T-helper 2 cell treated with Interferon-gamma antibody and Interleukin-4, amounts not matched to agents 5 μg/mL and 100 μg/mL, for 36 hours (primary cell): ENCODE results near the gene KRT85.
A peak's percentile ranks its signal among the peaks of the same experiment; 100 is the strongest.
"Not testable (repeated sequence)": the region's sequence is repeated elsewhere in the genome, so short reads cannot be mapped to it uniquely, and the experiment has no call there.

ENCODE experiments used
- DNase-seq: peaks from one replicate; pipeline ENCODE4 v3.0.0; 2021; ENCODE audit warnings: low spot score
- H3K27ac Mint-ChIP-seq: one replicate; pipeline ENCODE4 v1.8.0; 2021; ENCODE audit warnings: mild to moderate bottlenecking, mixed read lengths
- H3K27me3 Mint-ChIP-seq: one replicate; pipeline ENCODE4 v1.8.0; 2021; ENCODE audit warnings: low read depth, mixed read lengths
- H3K36me3 Mint-ChIP-seq: one replicate; pipeline ENCODE4 v1.8.0; 2021; ENCODE audit warnings: low read depth, mixed read lengths
- H3K4me1 Mint-ChIP-seq: one replicate; pipeline ENCODE4 v1.8.0; 2021; ENCODE audit warnings: low read depth, mixed read lengths
- H3K4me3 Mint-ChIP-seq: one replicate; pipeline ENCODE4 v1.8.0; 2022; ENCODE audit warnings: mild to moderate bottlenecking, moderate library complexity, mixed read lengths
- H3K9me3 Mint-ChIP-seq: one replicate; pipeline ENCODE4 v1.8.0; 2021; ENCODE audit warnings: mixed read lengths

KRT85 gene

DNA sequence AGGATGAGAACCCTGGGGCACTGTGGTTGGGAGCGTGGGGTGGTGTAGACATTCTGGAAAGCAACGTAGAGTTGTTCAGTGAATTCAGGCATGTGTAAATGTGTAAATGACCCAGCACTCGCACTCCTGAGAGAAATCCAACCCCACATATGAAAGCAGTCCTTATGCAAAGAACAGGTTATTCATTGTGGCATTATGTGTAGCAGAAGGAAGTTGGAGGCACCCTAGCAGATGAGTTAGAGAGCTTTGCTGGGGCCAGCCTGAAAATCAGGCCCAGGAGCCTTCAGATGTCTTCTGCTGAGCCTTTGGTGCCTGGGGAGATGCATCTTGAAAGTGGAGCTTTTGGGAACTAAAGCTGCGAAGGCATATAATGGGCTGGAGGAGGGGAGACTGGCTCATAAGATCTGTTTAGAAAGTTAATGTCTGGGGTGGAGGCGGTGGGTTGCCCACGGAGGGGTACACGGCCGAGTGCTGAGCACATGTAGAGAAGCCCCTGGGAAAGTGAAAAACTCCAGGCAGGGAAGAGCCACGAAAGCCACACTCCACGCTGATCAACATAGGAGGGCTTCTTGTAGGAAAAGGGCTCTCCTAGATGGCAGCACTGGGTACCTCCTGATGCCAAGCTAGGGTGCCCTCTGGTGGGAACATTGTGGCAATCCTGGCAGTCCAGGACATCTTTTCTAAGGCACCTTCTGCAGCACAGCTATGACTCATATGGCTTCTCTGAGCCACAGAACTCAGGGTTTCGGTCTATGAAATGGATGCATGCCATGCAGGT lies 40.0 kb downstream of the KRT85 start:
- H3K4me1 Mint-ChIP-seq = peaks cover 2% of the 10 kb centered on the region
- H3K36me3 Mint-ChIP-seq = no peaks in the 10 kb centered on the region
- peaks cover 15% of the 10 kb centered on the region for H3K27me3 Mint-ChIP-seq
- H3K27ac Mint-ChIP-seq = no peak overlapping the region
- no peaks in the 10 kb centered on the region for H3K9me3 Mint-ChIP-seq
- DNase-seq = peak; percentile 73
- H3K4me3 Mint-ChIP-seq = no peak overlapping the region

GRCh38 chr12:52324153-52324444 lies 43.2 kb downstream of the KRT85 start:
- H3K4me1 Mint-ChIP-seq = peaks cover 2% of the 10 kb centered on the region
- no peak for DNase-seq
- no peak overlapping the region for H3K27ac Mint-ChIP-seq
- peaks cover 29% of the 10 kb centered on the region for H3K27me3 Mint-ChIP-seq
- H3K36me3 Mint-ChIP-seq = no peaks in the 10 kb centered on the region
- no peaks in the 10 kb centered on the region for H3K9me3 Mint-ChIP-seq
- H3K4me3 Mint-ChIP-seq = no peak overlapping the region

DNA sequence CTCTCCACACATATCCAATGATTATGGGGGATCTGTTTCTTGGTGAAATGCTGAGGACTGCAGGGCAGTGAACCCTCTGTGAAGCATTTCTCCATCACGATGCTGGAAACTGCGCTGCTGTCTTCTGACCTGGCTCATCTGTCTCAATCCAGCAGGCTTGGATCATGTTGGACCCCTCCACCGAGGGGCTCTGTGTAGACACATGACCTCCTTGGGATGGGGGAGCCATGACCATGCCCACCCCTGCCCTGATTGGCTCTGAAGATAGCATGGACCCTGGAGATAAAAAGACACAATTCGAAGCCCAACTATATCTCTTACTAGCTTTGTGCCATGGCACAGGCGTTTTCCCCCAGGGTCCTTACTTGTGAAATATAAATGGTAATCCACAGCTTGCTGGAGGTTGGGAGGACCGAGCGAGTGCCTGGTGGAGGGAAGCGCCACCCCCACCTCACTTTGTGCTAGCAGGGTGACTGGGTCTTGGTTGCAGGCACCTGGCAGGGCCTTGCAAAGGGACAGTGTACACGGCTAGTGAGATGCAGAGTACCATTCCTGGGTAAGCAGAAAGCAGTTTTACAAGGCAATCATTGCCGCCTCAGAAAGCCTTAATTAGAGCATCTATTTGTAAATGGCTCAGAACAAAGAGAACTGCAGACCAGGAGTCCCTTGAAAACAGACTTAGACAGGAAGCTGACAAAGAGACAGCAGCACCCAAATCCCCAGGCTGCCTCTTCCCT lies 43.7 kb downstream of the KRT85 start:
- Mint-ChIP-seq H3K36me3 (no peaks in the 10 kb centered on the region), H3K27ac (no peak overlapping the region), H3K27me3 (peaks cover 30% of the 10 kb centered on the region), H3K4me3 (no peak overlapping the region), H3K4me1 (peaks cover 2% of the 10 kb centered on the region), H3K9me3 (no peaks in the 10 kb centered on the region)
- DNase-seq = no peak

- no peaks in the 10 kb centered on the region for H3K9me3 Mint-ChIP-seq
- H3K27me3 Mint-ChIP-seq = peaks cover 32% of the 10 kb centered on the region
- H3K4me1 Mint-ChIP-seq = peaks cover 2% of the 10 kb centered on the region
- no peak overlapping the region for H3K27ac Mint-ChIP-seq
- no peaks in the 10 kb centered on the region for H3K36me3 Mint-ChIP-seq
- DNase-seq = no peak
- no peak overlapping the region for H3K4me3 Mint-ChIP-seq
These were observed 44.3 kb downstream of the KRT85 start for GRCh38 chr12:52323001-52323400.

GRCh38 chr12:52322069-52322468 lies 45.2 kb downstream of the KRT85 start:
- Mint-ChIP-seq H3K4me1 (no peaks in the 10 kb centered on the region), H3K4me3 (no peak overlapping the region), H3K27ac (no peak overlapping the region), H3K9me3 (no peaks in the 10 kb centered on the region), H3K36me3 (no peaks in the 10 kb centered on the region), H3K27me3 (peaks cover 32% of the 10 kb centered on the region)
- no peak for DNase-seq

DNA sequence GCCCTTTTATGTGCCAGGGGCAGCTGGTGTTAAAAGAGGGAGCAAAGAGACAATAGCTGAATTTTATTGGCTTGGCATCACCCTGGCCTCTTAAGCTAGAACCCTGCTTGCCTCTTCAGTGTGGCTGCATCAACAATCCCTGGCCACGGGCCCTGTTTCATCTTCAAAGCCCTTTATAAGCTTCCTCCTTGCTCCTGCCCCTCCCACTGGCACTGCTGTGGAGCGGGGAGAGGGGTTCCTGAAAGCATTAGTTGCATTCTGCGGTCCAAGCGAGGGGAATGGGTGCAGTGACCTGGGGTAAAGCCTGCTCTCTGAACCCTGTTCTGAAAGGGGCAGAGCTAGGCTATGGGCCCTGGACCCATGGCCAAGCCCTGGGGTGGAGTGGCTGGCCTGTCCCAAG lies 45.9 kb downstream of the KRT85 start:
- Mint-ChIP-seq H3K27me3 (peaks cover 32% of the 10 kb centered on the region), H3K4me1 (no peaks in the 10 kb centered on the region), H3K36me3 (no peaks in the 10 kb centered on the region)

DNA sequence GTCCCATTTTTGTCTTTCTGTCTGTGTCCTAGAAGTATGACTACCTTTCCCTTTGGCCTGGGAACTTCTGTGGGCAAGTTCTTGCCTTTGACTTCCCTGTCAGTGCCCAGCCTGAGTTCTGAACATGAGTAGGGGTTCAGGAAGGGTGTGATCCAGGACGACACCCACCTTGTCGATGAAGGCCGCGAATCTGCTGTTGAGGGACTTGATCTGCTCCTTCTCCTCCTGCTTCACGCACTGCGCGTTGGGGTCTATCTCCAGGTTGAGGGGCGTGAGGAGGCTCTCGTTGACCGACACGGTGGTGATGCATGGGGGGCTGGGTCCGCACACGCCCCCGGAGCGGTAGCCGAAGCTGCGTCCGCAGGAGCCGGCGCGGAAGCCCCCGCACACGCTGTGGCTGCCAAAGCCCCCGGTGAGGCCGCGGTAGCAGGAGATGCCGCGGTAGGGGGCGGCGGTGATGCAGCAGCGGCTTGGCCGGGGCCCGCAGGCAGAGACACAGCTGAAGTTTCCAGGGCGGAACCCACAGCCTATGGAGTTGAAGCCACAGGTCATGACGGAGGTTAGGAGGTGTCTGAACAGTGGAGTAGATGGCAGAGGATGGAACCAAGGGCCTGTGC lies 46.4 kb downstream of the KRT85 start, which contains the start of gene KRT83:
Gene KRT83, minus strand, starts transcription at position 615 of the 617 bp plus-strand sequence. Its CDS starts 63 bp downstream, at position 552.
- Mint-ChIP-seq H3K4me1 (no peaks in the 10 kb centered on the region), H3K27ac (no peak within 1 kb of the TSS), H3K4me3 (no peak within 1 kb of the TSS), H3K27me3 (peaks cover 32% of the 10 kb centered on the region), H3K36me3 (no peaks in the 10 kb centered on the region), H3K9me3 (no peaks in the 10 kb centered on the region)
- DNase-seq = no peak

More for the DNA sequence above, 45.9 kb downstream of the KRT85 start:
- H3K9me3 Mint-ChIP-seq = no peaks in the 10 kb centered on the region
- DNase-seq = no peak
- H3K4me3 Mint-ChIP-seq = no peak overlapping the region
- H3K27ac Mint-ChIP-seq = no peak overlapping the region

DNA sequence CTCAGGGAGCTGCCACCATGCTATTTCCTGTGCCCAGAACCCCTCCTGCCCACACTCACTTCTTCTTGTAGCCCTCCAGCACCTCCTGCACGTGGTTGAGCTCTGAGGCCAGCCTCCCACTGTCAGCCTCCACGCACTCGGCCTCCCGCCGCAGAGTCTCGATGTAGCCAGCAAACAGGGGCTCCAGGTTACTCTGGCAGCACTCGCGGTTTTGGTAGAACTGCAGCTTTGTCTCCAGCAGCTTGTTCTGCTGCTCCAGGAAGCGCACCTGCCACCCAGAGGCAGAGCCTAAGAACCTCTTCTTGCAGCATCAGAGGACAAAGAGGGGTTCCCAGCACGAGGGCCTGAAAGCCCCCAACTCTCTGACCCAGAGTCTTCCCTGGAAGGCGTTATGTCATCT lies 48.2 kb downstream of the KRT85 start:
- H3K36me3 Mint-ChIP-seq = no peaks in the 10 kb centered on the region
- DNase-seq = no peak
- no peak overlapping the region for H3K4me3 Mint-ChIP-seq
- no peaks in the 10 kb centered on the region for H3K9me3 Mint-ChIP-seq
- no peaks in the 10 kb centered on the region for H3K4me1 Mint-ChIP-seq
- H3K27ac Mint-ChIP-seq = no peak overlapping the region
- H3K27me3 Mint-ChIP-seq = peaks cover 23% of the 10 kb centered on the region

DNA sequence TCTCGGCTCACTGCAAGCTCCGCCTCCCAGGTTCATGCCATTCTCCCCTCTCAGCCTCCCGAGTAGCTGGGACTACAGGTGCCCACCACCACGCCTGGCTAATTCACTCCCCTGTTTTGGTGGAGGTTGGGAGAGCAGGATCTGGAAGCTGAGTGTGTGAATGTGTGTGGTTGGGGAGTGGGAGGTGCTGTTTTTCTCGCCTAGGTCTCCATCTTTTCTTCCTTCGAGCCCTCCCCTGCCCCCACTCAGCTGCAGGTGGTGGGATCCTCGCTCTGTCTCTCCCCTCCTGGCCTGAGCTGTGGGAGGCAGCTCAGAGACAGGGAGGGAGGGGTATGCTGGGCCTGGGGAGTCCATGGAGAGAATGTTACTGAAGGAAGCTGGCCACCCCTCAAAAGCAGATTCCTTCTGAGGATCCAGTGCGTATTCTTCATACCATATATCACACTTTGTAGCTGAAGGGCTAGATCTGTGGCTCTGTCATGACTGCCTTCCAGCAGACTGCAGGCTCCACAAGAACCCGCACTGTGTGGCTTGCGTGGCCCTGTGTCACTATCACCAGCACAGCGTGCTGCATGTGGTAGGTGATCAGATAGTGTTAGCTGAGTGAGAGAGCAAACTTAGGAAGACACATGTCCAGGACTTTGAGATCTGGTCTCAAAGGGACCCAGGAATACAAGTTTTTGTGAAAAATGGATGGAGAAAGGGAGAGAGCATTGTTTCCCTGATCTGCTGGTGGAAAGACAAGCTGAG lies 48.9 kb downstream of the KRT85 start:
- Mint-ChIP-seq H3K9me3 (no peaks in the 10 kb centered on the region), H3K4me3 (no peak overlapping the region), H3K27ac (no peak overlapping the region), H3K27me3 (peaks cover 26% of the 10 kb centered on the region), H3K36me3 (no peaks in the 10 kb centered on the region), H3K4me1 (no peaks in the 10 kb centered on the region)
- DNase-seq = no peak

- DNase-seq = no peak
- Mint-ChIP-seq H3K36me3 (no peaks in the 10 kb centered on the region), H3K27ac (no peak overlapping the region)
These were observed 49.7 kb downstream of the KRT85 start for GRCh38 chr12:52317468-52318052.

GRCh38 chr12:52316701-52317100 lies 50.6 kb downstream of the KRT85 start:
- no peaks in the 10 kb centered on the region for H3K4me1 Mint-ChIP-seq
- no peaks in the 10 kb centered on the region for H3K9me3 Mint-ChIP-seq
- no peak overlapping the region for H3K27ac Mint-ChIP-seq
- H3K4me3 Mint-ChIP-seq = no peak overlapping the region
- DNase-seq = no peak
- H3K36me3 Mint-ChIP-seq = no peaks in the 10 kb centered on the region
- peaks cover 26% of the 10 kb centered on the region for H3K27me3 Mint-ChIP-seq

More at GRCh38 chr12:52317468-52318052, 49.7 kb downstream of the KRT85 start:
- H3K4me1 Mint-ChIP-seq = no peaks in the 10 kb centered on the region
- H3K9me3 Mint-ChIP-seq = no peaks in the 10 kb centered on the region
- H3K4me3 Mint-ChIP-seq = no peak overlapping the region
- peaks cover 26% of the 10 kb centered on the region for H3K27me3 Mint-ChIP-seq

DNA sequence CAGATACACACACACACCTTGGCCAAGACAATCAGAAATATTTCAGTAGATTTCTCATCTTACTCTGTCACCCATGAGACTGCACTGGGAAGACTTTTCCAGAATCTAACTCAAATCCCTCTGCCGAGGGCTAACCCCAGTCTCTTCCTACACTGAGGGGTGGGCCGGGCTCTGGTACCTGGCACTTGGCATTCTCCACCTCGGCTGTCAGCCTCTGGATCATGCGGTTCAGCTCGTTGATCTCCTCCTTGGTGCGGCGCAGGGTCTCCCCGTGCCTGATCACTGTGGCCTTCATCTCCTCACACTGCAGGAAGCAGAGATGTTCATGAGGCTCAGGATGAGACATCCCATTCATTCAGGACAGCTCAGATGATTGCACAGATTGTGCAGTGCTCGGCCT lies 51.0 kb downstream of the KRT85 start:
- Mint-ChIP-seq H3K9me3 (no peaks in the 10 kb centered on the region), H3K4me3 (no peak overlapping the region), H3K36me3 (no peaks in the 10 kb centered on the region), H3K4me1 (no peaks in the 10 kb centered on the region), H3K27me3 (peaks cover 25% of the 10 kb centered on the region), H3K27ac (no peak overlapping the region)
- no peak for DNase-seq

DNA sequence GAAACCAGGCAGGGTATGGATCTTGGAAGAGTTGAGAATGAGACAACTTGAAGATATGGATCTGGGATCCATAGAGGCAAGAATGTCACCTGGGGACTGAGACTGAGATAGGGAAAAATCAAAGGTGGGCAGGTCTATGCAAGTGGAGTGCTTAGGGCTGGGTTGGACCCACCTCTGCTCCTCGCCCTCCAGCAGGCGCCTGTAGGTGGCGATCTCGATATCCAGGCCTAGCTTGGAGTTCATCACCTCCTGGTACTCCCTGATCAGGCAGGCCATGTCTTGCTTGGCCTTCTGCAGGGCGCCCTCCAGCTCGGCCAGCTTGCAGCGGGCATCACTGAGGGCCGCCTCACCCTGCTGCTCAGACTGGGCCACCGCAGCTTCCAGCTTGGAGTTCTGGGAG lies 51.6 kb downstream of the KRT85 start:
- H3K4me3 Mint-ChIP-seq, H3K27ac Mint-ChIP-seq, DNase-seq, H3K9me3 Mint-ChIP-seq, H3K4me1 Mint-ChIP-seq, H3K36me3 Mint-ChIP-seq: not testable (repeated sequence)
- H3K27me3 Mint-ChIP-seq = peaks cover 26% of the 10 kb centered on the region
